ENCODE measurements around the gene EZH1. TPM values are rescaled to one million over a fixed set of nuclear protein-coding genes. Genes with fewer than 3 reads are reported as not detected.

The EZH1 gene
- total and polyA plus RNA-seq, 10 of the 15 experiments (the other 5 are each of a cell fraction or from before 2014, with no cell fraction given): 6.1 to 43.3 (median 16.8) TPM

GRCh38 chr17:42775534-42776098 is 30.8 kb upstream of the EZH1 start (continued):
- TF ChIP-seq ETV6 (conservative IDR thresholded peaks at IDR 0.05 in 1 of 2, IDR thresholded peaks at IDR 0.05 in 1 of 2; ENCODE audit: borderline replicate concordance in 1 of 2, low read depth in 1 of 2): no peak
- no peak for TF ChIP-seq CEBPB (IDR thresholded peaks at IDR 0.05; ENCODE audit: borderline replicate concordance in 1 of 2, low read depth in 2 of 2, low read length in 2 of 2)
- no peak for TF ChIP-seq BMI1 (IDR thresholded peaks at IDR 0.05; ENCODE audit: borderline replicate concordance)
- TF ChIP-seq NFXL1 (IDR thresholded peaks at IDR 0.05; ENCODE audit: borderline replicate concordance): no peak
- peak in 2 of 3 experiments; percentile 5 to 19; a peak in 2 of 6 replicates for TF ChIP-seq CTCF (IDR thresholded peaks at IDR 0.05 in 2 of 3, conservative IDR thresholded peaks at IDR 0.05 in 1 of 3; ENCODE audit: control insufficient read depth in 2 of 3, extremely low read depth in 1 of 3, insufficient read depth in 1 of 3, low read depth in 3 of 3, low read length in 3 of 3)
- TF ChIP-seq PKNOX1 (IDR thresholded peaks at IDR 0.05): no peak
- no peak for TF ChIP-seq CBX3 (IDR thresholded peaks at IDR 0.05; ENCODE audit: borderline replicate concordance, low read depth)
- TF ChIP-seq ZBTB11 (CRISPR knock-in tag; IDR thresholded peaks at IDR 0.05): no peak
- TF ChIP-seq POLR2AphosphoS2 (IDR thresholded peaks at IDR 0.05; ENCODE audit: low read depth, low read length): no peak
- TF ChIP-seq ELK1 (IDR thresholded peaks at IDR 0.05; ENCODE audit: low read depth, low read length): no peak
- TF ChIP-seq MYC (IDR thresholded peaks at IDR 0.05; ENCODE audit: insufficient read depth, insufficient read length, insufficient replicate concordance, low read length, severe bottlenecking): no peak
- no peak for TF ChIP-seq ZNF592 (IDR thresholded peaks at IDR 0.05)
- peak; percentile 88; the same call in 1 of the 2 replicates for TF ChIP-seq MEF2A (IDR thresholded peaks at IDR 0.05; ENCODE audit: insufficient read depth, low read depth, low read length)
- no peak for TF ChIP-seq DPF2 (IDR thresholded peaks at IDR 0.05)
- TF ChIP-seq RB1 (IDR thresholded peaks at IDR 0.05; ENCODE audit: borderline replicate concordance): no peak

Measured in GM12878 (cell line).